Epithelial cell of esophagus (primary cell): ENCODE measurements around the gene ZNF747.

Experiments
- DNase-seq: peaks from one replicate; pipeline ENCODE4 v3.0.0; 2010; ENCODE audit warnings: low read depth
- H3K4me3 ChIP-seq: 2 replicates; pipeline ENCODE4 v1.5.1; 2011; ENCODE audit warnings: mild to moderate bottlenecking, low read length, control low read depth
- TF ChIP-seq, protein P1 (sequence below): IDR thresholded peaks from 2 replicates; pipeline ENCODE4 v1.5.1; 2011; ENCODE audit warnings: low read depth, mild to moderate bottlenecking, low read length, control low read depth, inconsistent platforms; ENCODE audit not compliant: insufficient read depth; ENCODE audit errors: missing control alignments

Gene ZNF747

DNA sequence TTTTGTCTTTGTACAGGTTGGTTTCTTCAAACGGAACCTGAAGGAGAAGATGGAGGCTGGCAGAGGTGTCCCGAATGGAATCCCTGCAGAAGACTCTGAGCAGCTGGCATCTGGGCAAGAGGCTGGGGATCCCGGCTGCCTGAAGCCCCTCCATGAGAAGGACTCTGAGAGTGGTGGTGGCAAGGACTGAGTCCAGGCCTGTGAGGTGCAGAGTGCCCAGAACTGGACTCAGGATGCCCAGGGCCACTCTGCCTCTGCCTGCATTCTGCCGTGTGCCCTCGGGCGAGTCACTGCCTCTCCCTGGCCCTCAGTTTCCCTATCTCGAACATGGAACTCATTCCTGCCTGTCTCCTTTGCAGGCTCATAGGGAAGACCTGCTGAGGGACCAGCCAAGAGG lies 13.2 kb downstream of the ZNF747 start:
- no peak overlapping the region for H3K4me3 ChIP-seq
- TF ChIP-seq, protein P1, sequence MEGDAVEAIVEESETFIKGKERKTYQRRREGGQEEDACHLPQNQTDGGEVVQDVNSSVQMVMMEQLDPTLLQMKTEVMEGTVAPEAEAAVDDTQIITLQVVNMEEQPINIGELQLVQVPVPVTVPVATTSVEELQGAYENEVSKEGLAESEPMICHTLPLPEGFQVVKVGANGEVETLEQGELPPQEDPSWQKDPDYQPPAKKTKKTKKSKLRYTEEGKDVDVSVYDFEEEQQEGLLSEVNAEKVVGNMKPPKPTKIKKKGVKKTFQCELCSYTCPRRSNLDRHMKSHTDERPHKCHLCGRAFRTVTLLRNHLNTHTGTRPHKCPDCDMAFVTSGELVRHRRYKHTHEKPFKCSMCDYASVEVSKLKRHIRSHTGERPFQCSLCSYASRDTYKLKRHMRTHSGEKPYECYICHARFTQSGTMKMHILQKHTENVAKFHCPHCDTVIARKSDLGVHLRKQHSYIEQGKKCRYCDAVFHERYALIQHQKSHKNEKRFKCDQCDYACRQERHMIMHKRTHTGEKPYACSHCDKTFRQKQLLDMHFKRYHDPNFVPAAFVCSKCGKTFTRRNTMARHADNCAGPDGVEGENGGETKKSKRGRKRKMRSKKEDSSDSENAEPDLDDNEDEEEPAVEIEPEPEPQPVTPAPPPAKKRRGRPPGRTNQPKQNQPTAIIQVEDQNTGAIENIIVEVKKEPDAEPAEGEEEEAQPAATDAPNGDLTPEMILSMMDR = no peak
- no peak for DNase-seq

DNA sequence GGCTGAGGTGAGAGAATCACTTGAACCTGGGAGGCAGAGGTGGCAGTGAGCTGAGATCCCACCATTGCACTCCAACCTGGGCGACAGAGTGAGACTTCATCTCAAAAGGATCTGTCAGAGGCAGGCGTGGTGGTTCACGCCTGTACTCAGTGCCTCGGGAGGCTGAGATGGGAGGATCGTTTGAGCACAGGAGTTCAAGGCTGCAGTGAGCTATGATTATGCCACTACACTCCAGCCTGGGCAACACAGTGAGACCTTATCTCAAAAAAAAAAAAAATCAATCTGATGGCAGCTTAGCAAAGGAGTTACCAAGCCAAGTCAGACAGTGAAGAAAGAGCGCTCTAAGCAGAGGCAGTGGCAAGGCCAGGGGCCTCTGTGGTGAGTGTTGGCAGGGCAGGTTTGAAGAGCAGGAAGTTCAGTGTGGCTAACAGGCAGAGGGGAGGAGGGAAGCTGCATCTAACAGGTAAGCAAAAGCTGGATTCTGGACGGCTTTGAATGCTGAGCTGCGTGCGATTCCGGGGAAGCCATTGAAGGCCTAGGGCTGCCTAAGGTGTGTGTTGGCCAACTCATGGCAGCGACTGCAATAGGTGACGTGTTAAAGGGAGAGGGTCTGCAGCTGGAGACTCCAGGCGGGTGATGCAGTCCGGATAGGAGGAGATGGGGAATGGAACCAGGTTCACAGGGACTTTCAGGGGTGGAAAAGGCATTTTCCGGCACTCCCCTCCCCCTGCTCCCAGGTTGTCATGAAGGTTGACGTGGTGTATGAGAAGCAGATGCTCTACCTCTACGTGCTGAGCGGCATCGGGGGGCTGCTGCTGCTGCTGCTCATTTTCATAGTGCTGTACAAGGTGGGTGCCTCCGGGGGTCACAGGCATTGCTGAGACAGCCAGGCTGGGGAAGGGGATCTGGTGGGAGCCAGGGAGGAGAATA lies 15.3 kb downstream of the ZNF747 start:
- H3K4me3 ChIP-seq = no peak overlapping the region
- TF ChIP-seq, protein P1 = no peak
- DNase-seq = no peak

DNA sequence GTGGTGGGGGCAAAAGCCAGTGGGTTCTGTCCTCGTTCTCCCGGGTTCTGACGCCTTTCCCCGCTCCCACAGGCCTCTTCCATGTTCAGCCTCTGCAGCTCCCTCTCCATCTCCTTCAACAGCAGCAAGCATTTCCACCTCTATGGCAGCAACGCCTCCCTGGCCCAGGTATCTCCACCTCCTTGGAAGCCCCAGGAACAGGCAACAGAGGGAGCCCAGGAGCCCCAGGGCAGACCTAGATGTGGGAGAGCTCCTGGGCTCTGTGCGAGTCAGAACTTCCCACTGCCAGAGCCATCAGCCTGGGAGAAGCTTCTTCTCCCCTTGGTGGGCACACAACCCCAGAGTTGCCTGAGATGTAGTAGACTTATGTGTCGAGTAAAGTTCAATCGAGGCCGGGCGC lies 16.1 kb downstream of the ZNF747 start:
- H3K4me3 ChIP-seq = no peak overlapping the region
- DNase-seq = no peak
- TF ChIP-seq, protein P1 = no peak

DNA sequence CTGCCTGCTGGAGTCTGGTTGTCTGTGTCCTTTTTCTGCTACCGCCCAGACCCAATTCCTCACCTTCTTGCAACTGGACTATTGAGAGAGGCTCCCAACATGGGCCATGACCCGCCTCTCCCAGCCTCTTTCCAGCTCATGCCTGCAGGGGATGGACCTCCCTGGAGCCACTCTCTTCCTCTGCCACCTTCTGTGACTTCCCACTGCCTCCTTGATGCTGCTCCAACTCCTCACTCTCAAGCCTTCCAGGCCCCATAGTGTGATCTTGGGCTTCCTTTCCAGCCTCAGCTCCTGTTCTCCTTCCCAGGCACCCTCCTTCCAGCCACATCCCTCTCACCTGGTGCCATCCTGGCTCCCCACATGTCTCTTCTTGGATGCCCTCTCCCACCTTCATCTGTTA lies 19.4 kb downstream of the ZNF747 start:
- TF ChIP-seq, protein P1 = no peak
- no peak overlapping the region for H3K4me3 ChIP-seq
- no peak for DNase-seq

DNA sequence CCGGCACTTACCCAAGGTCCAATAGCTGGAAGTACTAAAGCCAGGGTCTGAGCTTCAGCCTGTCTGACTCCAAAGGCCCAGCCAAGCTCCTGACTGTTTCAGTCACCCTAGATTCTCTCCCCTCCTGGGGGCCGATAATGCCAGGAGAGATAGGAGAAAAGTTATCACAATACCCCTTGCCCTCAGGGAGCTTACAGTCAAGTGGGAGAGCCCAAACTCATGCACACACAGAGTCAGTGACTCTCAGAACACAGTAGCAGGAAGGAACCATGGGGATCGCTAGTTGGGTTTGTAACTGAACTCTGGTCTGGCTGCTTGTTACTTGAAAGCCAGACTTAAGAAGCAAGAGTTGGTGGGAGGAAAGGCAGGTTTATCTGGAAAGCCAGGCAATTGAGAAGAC lies 23.1 kb downstream of the ZNF747 start:
- TF ChIP-seq, protein P1 = no peak
- DNase-seq = no peak
- no peak overlapping the region for H3K4me3 ChIP-seq

DNA sequence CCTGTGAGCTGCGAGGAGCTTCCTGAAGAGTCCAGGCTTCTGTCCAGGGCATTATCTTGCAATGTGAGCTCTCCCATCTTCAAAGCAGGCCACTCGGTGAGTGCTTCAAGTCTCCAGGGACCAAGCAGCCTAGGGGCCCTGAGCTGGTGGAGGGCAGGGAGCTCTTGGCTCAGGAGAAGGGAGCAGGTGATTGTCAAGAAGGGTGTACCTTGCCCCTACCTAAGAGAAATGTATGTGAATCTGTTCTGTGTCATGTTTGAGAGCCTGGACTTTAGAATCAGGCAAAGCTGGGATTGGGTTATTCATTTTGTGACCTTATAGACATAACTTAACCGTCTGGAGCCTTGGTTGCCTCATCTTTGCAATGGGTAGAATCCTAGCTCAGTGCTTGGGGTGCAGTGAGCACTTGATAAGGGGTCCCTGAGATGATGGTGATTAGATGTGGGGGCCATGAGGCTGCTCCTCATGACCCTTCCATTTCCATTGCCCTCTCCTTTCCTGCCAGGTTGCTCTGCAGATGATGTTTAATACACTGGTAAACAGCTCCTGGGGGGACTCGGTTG lies 24.2 kb downstream of the ZNF747 start:
- TF ChIP-seq, protein P1 = no peak
- H3K4me3 ChIP-seq = no peak overlapping the region
- DNase-seq = no peak
